H9 (cell line): ENCODE measurements around the gene RNF26. TPM values are rescaled to one million over a fixed set of nuclear protein-coding genes. Genes with fewer than 3 reads are reported as not detected.
A peak's percentile ranks its signal among the peaks of the same experiment; 100 is the strongest.

Experiments
- DNase-seq: peaks from one replicate; pipeline ENCODE4 v3.0.0-alpha.2; 2017
- H2AFZ ChIP-seq: one replicate; pipeline ENCODE4 v1.6.1; 2013; ENCODE audit warnings: mild to moderate bottlenecking, low read length, control low read depth, moderate library complexity
- H2AK5ac ChIP-seq: 2 replicates; pipeline ENCODE4 v1.6.1; 2013; ENCODE audit warnings: low read length, control low read depth, mixed read lengths; ENCODE audit not compliant: insufficient read length
- H2BK120ac ChIP-seq: one replicate; pipeline ENCODE4 v1.6.1; 2013; ENCODE audit warnings: low read depth, mild to moderate bottlenecking, low read length, control low read depth, inconsistent platforms; ENCODE audit not compliant: poor library complexity, severe bottlenecking
- H2BK12ac ChIP-seq: 2 replicates; pipeline ENCODE4 v1.6.1; 2013; ENCODE audit warnings: low read length, control low read depth, mixed read lengths, low read depth; ENCODE audit not compliant: insufficient read length
- H2BK15ac ChIP-seq: 2 replicates; pipeline ENCODE4 v1.6.1; 2013; ENCODE audit warnings: low read depth, low read length, control low read depth
- H2BK20ac ChIP-seq: one replicate; pipeline ENCODE4 v1.6.1; 2013; ENCODE audit warnings: low read depth, mild to moderate bottlenecking, low read length, control low read depth, inconsistent platforms; ENCODE audit not compliant: poor library complexity, severe bottlenecking
- H2BK5ac ChIP-seq: 2 replicates; pipeline ENCODE4 v1.6.1; 2013; ENCODE audit warnings: low read length, control low read depth, mixed read lengths; ENCODE audit not compliant: insufficient read length
- H3K14ac ChIP-seq: 2 replicates; pipeline ENCODE4 v1.6.1; 2013; ENCODE audit warnings: low read length, control low read depth; ENCODE audit not compliant: insufficient read depth
- H3K18ac ChIP-seq: 2 replicates; pipeline ENCODE4 v1.6.1; 2013; ENCODE audit warnings: low read depth, mild to moderate bottlenecking, mixed read lengths, low read length, control low read depth; ENCODE audit not compliant: insufficient read length
- H3K23ac ChIP-seq: 2 replicates; pipeline ENCODE4 v1.6.1; 2013; ENCODE audit warnings: low read length, control low read depth, mixed read lengths, low read depth; ENCODE audit not compliant: insufficient read length
- H3K23me2 ChIP-seq: 2 replicates; pipeline ENCODE4 v1.6.1; 2013; ENCODE audit warnings: low read depth, mild to moderate bottlenecking, mixed read lengths, low read length, control low read depth; ENCODE audit not compliant: insufficient read length, poor library complexity, severe bottlenecking
- H3K27ac ChIP-seq: 2 replicates; pipeline ENCODE4 v1.5.1; 2013; ENCODE audit warnings: low read length, control low read depth, mixed read lengths, low read depth; ENCODE audit not compliant: insufficient read length
- H3K27me3 ChIP-seq: 2 replicates; pipeline ENCODE4 v1.6.1; 2013; ENCODE audit warnings: low read length, control low read depth, inconsistent platforms; ENCODE audit not compliant: insufficient read depth
- H3K4ac ChIP-seq: 2 replicates; pipeline ENCODE4 v1.6.1; 2013; ENCODE audit warnings: low read depth, mild to moderate bottlenecking, control low read depth, inconsistent platforms, low read length, moderate library complexity
- H3K4me1 ChIP-seq: 2 replicates; pipeline ENCODE4 v1.6.1; 2013; ENCODE audit warnings: low read length, control low read depth, inconsistent platforms; ENCODE audit not compliant: insufficient read depth
- H3K4me2 ChIP-seq: 2 replicates; pipeline ENCODE4 v1.6.1; 2013; ENCODE audit warnings: low read length, control low read depth, mixed read lengths; ENCODE audit not compliant: insufficient read length, insufficient read depth
- H3K56ac ChIP-seq: 2 replicates; pipeline ENCODE4 v1.6.1; 2013; ENCODE audit warnings: low read depth, mild to moderate bottlenecking, mixed read lengths, low read length, control low read depth; ENCODE audit not compliant: insufficient read length
- H3K79me1 ChIP-seq: 2 replicates; pipeline ENCODE4 v1.6.1; 2013; ENCODE audit warnings: low read depth, mild to moderate bottlenecking, moderate library complexity, low read length, control low read depth, inconsistent platforms; ENCODE audit not compliant: insufficient read depth, poor library complexity, severe bottlenecking
- H3K79me2 ChIP-seq: 2 replicates; pipeline ENCODE4 v1.6.1; 2013; ENCODE audit warnings: low read length, control low read depth, inconsistent platforms; ENCODE audit not compliant: insufficient read depth
- H3K9ac ChIP-seq: 2 replicates; pipeline ENCODE4 v1.6.1; 2013; ENCODE audit warnings: low read length, control low read depth, mixed read lengths; ENCODE audit not compliant: insufficient read length; ENCODE audit errors: extremely low read depth
- H3K9me3 ChIP-seq: one replicate; pipeline ENCODE4 v1.6.1; 2013; ENCODE audit warnings: low read depth, low read length, inconsistent platforms; ENCODE audit not compliant: control insufficient read depth
- H3T11ph ChIP-seq: one replicate; pipeline ENCODE4 v1.6.1; 2013; ENCODE audit warnings: mild to moderate bottlenecking, low read length, control low read depth, inconsistent platforms
- H4K20me1 ChIP-seq: one replicate; pipeline ENCODE4 v1.6.1; 2013; ENCODE audit not compliant: control insufficient read depth, insufficient read length, insufficient read depth
- H4K5ac ChIP-seq: 2 replicates; pipeline ENCODE4 v1.6.1; 2013; ENCODE audit warnings: low read depth, mild to moderate bottlenecking, mixed read lengths, low read length, control low read depth; ENCODE audit not compliant: insufficient read length
- H4K8ac ChIP-seq: replicated peaks from 2 replicates; pipeline ENCODE4 v1.6.1; 2013; ENCODE audit warnings: low read length, control low read depth, mixed read lengths, low read depth; ENCODE audit not compliant: insufficient read length
- H4K91ac ChIP-seq: 2 replicates; pipeline ENCODE4 v1.6.1; 2013; ENCODE audit warnings: low read depth, mild to moderate bottlenecking, moderate library complexity, mixed read lengths, low read length, control low read depth; ENCODE audit not compliant: insufficient read length
- H3K27ac Mint-ChIP-seq, 3 experiments: 2 replicates in 2 of 3; 3 replicates in 1 of 3; pipeline ENCODE4 v1.8.0; 2020 to 2021; ENCODE audit warnings: mixed read lengths in 3 of 3, mild to moderate bottlenecking in 1 of 3, moderate library complexity in 1 of 3
- H3K27me3 Mint-ChIP-seq: 2 replicates; pipeline ENCODE4 v1.8.0; 2021; ENCODE audit warnings: low read depth, mild to moderate bottlenecking, moderate library complexity, mixed read lengths
- H3K36me3 Mint-ChIP-seq, 3 experiments: 2 replicates in 2 of 3; 3 replicates in 1 of 3; pipeline ENCODE4 v1.8.0; 2020 to 2021; ENCODE audit warnings: low read depth in 3 of 3, mixed read lengths in 3 of 3; ENCODE audit not compliant: insufficient read depth in 1 of 3
- H3K4me1 Mint-ChIP-seq, 2 experiments: 2 replicates each; pipeline ENCODE4 v1.8.0; 2020; ENCODE audit warnings: mixed read lengths in 2 of 2
- H3K4me3 Mint-ChIP-seq, 2 experiments: 2 replicates in 1 of 2; 3 replicates in 1 of 2; pipeline ENCODE4 v1.8.0; 2020 to 2021; ENCODE audit warnings: mild to moderate bottlenecking in 2 of 2, mixed read lengths in 2 of 2, moderate library complexity in 1 of 2
- H3K9me3 Mint-ChIP-seq, 2 experiments: 2 replicates in 1 of 2; 3 replicates in 1 of 2; pipeline ENCODE4 v1.8.0; 2020; ENCODE audit warnings: mild to moderate bottlenecking in 2 of 2, mixed read lengths in 2 of 2, moderate library complexity in 1 of 2
- WGBS: extraction: QIAGEN DNeasy Blood & Tissue Kit; methylation state at CpG from one replicate; pipeline ENCODE4 v1.1.7; 2013; ENCODE audit warnings: missing lambda C conversion rate, low lambda C conversion rate, mixed read lengths; ENCODE audit not compliant: insufficient read length; ENCODE audit errors: extremely low coverage; 5-methylcytosine and 5-hydroxymethylcytosine counted together
- total RNA-seq: library from RNA; stranded (reverse); gene quantifications from 2 replicates; pipeline ENCODE4 v1.2.1, GENCODE V29; 2021
- TF ChIP-seq, protein P1 (sequence below): fragments of 200-600 bp; sonication (generic); conservative IDR thresholded peaks from 3 replicates; pipeline ENCODE4 v1.8.0; 2021; ENCODE audit warnings: antibody characterized with exemption, mild to moderate bottlenecking

Gene RNF26
- total RNA-seq, 1 experiment from 2014 or later = 57.6 TPM

DNA sequence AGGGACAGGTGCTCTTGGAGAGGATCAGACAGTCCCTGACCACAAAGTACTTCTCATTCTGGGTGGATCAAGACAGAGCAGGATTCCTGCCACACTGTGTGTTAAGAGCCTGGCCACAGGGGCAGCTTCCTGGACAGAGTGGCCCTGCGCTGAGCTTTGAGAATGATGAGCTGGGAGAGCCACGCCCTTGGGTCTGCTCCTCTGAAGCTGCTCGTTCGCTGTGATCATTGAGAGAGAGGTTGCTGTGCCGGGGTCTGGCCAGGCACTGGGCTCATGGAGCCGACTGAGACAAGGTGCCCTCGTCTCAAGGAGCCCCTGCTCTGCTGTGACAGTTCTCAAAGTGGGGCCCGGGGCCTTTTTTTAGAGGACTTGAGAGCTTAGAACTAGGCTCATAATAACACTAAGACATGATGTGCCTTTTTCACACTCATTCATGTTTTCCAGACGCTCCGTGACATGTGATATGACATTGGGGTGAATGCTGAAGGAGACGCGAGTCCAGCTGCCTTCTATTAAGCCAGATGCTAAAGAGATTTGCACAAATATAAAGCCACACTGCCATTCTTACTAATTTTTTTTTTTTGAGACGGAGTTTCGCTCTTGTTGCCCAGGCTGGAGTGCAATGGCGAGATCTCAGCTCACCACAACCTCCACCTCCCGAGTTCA is 13.7 kb downstream of the RNF26 start:
- no CpG with 5 or more reads among the region's 16 CpGs for WGBS

More for the DNA sequence above, 13.7 kb downstream of the RNF26 start:
- Mint-ChIP-seq H3K4me1 (peaks cover 8 to 19% of the 10 kb centered on the region in 2 experiments), H3K36me3 (no peaks in the 10 kb centered on the region), H3K27me3 (peaks cover 72% of the 10 kb centered on the region), H3K27ac (no peak overlapping the region), H3K9me3 (0 out of 5 replicates have a peak, but pooled peaks cover 0 to 4% of the 10 kb centered on the region in 2 experiments), H3K4me3 (no peak overlapping the region)
- Histone ChIP-seq H3K79me1 (no peaks in the 10 kb centered on the region), H3K4me2 (no peak overlapping the region), H2AFZ (no peak overlapping the region), H4K8ac (no peak overlapping the region), H4K20me1 (no peaks in the 10 kb centered on the region), H2BK120ac (no peak overlapping the region), H3K18ac (no peak overlapping the region), H2BK20ac (no peak overlapping the region), H2BK15ac (no peak overlapping the region), H3K9ac (no peak overlapping the region), H3K4me1 (no peaks in the 10 kb centered on the region), H2AK5ac (no peak overlapping the region), H3K23ac (no peak overlapping the region), H3K27ac (no peak overlapping the region), H3K4ac (no peak overlapping the region), H2BK5ac (no peak overlapping the region), H4K91ac (no peak overlapping the region), H3K27me3 (no peaks in the 10 kb centered on the region), H4K5ac (no peak overlapping the region), H3K23me2 (no peaks in the 10 kb centered on the region), H3K14ac (0 out of 2 replicates have a peak overlapping the region, but pooled peaks have one; percentile 60), H3T11ph (no peak overlapping the region), H3K9me3 (no peaks in the 10 kb centered on the region), H2BK12ac (no peak overlapping the region), H3K79me2 (no peaks in the 10 kb centered on the region), H3K56ac (no peak overlapping the region)
- TF ChIP-seq, protein P1, sequence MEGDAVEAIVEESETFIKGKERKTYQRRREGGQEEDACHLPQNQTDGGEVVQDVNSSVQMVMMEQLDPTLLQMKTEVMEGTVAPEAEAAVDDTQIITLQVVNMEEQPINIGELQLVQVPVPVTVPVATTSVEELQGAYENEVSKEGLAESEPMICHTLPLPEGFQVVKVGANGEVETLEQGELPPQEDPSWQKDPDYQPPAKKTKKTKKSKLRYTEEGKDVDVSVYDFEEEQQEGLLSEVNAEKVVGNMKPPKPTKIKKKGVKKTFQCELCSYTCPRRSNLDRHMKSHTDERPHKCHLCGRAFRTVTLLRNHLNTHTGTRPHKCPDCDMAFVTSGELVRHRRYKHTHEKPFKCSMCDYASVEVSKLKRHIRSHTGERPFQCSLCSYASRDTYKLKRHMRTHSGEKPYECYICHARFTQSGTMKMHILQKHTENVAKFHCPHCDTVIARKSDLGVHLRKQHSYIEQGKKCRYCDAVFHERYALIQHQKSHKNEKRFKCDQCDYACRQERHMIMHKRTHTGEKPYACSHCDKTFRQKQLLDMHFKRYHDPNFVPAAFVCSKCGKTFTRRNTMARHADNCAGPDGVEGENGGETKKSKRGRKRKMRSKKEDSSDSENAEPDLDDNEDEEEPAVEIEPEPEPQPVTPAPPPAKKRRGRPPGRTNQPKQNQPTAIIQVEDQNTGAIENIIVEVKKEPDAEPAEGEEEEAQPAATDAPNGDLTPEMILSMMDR = no peak
- DNase-seq = peak; percentile 19
